ENCODE results near the gene ENTPD2.
"Not testable (repeated sequence)": the region's sequence is repeated elsewhere in the genome, so short reads cannot be mapped to it uniquely, and the experiment has no call there.

Gene ENTPD2

DNA sequence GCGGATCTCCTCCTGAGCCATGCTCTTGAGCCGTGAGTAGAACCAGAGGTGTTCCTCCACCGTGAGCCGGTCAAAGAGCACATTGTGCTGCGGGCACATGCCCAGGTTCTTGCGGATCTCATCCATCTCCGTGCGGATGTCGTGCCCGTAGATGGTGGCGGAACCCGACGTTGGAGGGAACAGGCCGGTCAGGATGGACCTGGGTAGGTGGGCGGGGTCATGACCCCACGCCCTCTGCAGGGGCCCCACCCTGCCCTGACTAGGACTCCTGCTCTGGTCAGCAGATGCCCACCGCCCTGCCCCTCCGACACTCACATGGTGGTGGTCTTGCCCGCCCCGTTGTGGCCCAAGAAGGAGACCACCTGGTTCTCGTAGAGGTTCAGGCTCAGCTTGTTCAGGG, 37.9 kb downstream of the ENTPD2 start:
- no peak for DNase-seq (ENCODE audit: low read depth)

DNA sequence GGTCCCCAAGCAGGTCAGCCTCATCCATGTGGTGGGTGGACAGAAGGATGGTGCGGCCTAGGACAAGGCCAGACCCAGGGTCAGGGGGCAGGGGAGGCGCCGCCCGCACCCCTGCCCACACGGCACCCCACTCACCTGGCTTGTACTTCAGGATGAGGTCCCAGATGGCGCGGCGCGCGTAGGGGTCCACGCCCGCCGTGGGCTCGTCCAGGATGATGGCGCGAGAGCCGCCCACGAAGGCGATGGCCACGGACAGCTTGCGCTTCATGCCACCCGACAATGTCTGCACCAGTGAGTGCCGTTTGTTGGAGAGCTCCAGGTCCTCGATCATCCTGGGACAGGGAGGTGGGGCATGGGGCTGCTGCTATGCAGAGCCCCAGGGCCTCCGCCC, 38.3 kb downstream of the ENTPD2 start:
- DNase-seq (ENCODE audit: low read depth): no peak

GRCh38 chr9:137014776-137015539, 38.9 kb downstream of the ENTPD2 start:
- DNase-seq (ENCODE audit: low read depth): no peak

- no peak for DNase-seq (ENCODE audit: low read depth)
These were observed 39.7 kb downstream of the ENTPD2 start for GRCh38 chr9:137014166-137014565.

GRCh38 chr9:137013571-137013940, 40.3 kb downstream of the ENTPD2 start:
- no peak for DNase-seq (ENCODE audit: low read depth)

DNA sequence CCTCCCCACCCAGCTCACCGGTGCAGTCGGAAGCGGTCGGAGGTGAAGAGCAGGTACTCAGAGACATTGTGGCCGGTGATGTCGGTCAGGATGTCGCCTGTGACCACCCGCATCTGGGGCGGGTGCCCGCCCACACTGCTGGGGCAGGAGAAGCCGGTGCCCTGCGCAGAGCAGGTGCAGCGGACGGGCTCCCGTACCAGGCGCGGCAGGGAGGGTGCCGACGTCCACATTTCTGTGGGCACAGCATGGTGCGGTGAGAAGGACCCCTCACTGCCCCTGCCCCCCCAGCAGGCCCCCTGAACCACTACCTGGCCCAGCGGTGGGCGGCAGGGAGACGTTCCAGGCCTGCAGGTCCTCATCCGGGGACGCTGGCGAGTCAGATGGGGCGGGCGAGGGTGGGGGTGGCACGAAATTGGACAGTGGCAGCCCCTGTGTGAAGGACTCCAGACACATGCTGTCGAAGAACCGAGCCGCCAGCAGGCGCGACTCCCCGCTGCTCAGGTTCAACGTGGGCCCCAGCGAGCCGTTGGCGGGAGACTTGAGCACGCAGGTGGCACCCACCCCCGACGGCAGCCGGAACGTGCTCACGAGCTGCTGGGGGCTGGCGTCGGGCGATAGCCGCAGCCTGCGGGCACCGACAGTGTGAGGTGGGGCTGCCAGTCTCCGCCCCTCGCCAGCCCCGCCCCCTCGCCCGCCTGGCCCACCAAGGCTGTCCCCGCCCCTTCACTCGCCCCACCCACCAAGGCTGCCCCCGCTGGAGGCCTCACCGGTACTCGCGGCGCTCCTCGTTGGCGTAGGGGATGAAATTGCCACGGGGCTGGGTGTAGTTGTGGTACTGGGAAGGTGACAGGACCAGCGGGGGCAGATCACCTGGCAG, 40.9 kb downstream of the ENTPD2 start:
- DNase-seq (ENCODE audit: low read depth): no peak

DNA sequence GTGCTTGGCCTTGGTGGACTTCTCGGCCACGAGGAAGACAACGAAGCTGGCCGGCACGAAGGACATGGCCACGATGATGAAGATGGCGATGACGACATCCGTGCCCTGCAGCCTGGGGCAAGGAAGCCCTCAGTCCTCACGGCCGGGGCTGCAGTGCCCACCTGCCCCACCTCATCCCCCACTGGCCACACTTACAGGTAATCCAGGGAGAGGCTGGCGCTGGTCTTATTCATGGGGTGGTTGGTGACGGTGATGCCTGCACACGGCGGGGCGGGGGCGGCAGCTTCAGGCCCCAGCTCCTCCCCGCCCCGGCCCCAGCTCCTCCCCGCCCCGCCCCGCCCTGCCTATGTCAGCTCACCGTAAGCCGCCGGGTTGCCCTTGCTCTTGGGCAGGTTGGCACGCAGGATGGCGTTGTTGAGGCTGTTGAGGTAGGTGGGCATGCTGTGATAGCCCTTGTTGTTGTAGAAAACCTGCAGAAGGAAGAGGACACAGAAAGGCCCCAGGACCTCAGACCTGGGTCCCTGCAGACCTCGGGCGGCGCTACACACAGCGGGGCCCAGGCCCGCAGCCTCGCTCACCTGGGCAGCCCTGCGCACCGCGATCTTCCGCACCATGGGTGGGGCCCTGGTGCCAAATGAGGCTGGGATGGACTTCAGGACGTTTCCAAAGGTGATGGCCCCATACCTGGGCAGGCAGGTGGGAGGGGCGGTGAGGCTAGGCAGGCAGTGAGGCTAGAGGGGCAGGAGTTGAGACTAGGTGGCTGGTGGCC, 41.8 kb downstream of the ENTPD2 start:
- no peak for DNase-seq (ENCODE audit: low read depth)

DNA sequence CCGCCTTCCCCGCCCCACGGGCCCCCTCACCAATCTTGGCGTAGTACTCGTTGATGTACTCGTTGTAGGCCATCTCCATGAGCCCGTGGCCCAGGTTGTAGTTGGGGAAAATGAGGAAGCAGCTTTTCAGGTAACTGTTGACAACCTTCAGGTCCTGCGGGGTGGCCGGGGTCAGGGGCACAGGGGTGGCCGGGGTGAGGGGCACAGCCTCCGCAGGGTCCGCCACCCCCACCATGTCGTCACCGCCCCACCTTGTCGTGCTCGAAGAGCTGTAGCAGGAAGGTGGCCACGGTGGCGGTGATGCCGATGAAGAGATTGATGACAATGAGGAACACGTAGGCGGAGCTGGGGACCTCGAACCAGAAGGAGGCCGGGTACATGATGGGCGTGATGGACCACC, 42.7 kb downstream of the ENTPD2 start:
- no peak for DNase-seq (ENCODE audit: low read depth)

- DNase-seq (ENCODE audit: low read depth): no peak
These were observed 43.7 kb downstream of the ENTPD2 start for GRCh38 chr9:137009938-137010732.

DNA sequence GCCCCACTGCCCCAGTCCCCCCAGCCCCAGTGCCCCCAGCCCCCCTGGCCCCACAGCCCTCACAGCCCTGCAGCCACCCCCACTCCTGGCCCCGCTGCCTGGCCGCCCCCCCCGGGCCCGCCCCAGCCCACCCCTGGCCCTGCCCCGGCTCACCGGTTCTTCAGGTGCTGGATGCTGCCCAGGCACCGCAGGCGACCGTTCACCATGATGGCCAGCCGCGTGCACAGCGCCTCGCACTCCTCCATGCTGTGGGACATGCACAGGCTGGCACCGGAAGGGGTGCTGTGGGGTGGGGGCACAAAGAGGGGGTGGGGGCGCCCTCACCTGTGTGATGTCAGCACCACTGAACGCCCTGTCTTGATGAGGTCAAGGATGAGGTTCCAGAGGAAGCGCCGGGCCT, 44.6 kb downstream of the ENTPD2 start:
- no peak for DNase-seq (ENCODE audit: low read depth)

DNA sequence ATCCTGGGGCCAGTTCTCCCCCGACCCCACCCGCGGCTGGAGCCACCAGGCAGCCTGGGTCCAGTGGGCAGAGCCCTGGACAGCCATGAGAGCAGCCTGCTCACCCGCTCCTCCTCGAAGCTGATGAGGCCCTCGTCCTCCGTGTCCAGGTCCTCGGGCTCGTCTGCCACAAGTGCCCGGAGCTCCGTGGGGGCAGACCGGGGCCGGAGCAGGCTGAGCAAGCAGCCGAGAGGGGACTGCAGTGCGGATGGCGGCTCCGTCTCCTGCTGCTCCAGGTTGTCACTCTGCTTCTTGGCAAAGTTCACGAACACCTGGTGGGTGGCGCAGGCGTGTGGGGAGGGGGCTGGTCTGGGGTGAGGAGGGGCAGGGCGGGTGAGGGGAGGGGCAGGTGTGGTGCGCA, 45.5 kb downstream of the ENTPD2 start:
- no peak for DNase-seq (ENCODE audit: low read depth)

- DNase-seq (ENCODE audit: low read depth): no peak
These were observed 46.0 kb downstream of the ENTPD2 start for GRCh38 chr9:137007816-137008270.

GRCh38 chr9:137007108-137007815, 46.6 kb downstream of the ENTPD2 start:
- no peak for DNase-seq (ENCODE audit: low read depth)

DNA sequence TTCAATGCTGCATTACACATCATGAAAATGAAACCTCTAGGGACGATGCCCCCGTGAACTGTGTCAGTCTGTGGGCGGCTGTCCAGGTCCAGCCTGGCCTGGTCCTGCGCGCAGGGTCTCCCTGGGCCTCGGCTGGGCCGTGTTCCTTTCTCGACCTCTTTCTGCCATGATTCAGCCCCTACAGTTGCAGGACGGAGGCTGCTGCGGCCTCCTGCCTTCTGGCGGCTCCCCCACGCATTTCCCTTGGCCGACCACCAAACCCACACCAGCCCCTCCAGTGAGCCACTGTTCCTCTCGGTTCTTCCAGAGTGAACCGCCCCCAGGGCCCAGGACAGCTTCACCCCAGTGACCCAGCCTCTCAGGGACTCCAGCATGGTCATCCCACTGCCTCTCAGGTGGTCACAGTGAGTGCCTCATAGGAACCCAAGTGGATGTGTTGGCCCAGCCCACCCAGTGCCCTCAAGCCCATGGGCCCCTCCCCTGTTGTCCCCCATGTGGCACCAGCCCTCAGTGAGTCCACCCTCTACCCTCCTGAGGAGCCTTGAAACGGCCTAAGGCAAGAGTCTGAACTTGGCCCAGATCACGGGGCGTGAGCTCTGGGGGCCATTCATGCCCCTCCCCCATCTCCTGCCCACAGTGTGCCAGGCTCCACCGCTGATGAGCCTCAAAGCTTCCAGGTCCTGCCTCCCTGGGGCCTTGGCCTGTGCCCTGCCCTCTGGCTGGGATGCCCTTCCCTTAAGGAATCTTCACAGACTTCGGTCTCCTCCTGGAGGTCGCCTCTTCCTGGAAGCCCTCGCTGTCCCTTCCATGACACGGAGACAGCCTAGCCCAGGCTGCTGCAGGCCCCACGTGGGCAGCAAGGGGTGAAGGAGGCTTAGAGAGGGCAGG, 47.5 kb downstream of the ENTPD2 start:
- no peak for DNase-seq (ENCODE audit: low read depth)

DNA sequence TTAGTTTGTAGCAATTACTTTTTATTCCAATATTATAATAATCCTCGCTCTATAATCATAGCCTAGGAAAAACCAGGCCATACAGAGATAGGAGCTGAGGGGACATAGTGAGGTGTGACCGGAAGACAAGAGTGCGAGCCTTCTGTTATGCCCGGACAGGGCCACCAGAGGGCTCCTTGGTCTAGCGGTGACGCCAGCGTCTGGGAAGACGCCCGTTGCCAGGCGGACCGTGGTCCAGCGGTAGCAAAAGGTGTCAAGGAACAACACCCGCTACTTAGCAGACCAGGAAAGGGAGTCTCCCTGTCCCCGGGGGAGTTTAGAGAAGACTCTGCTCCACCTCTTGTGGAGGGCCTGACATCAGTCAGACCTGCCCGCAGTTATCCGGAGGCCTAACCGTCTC, 49.6 kb downstream of the ENTPD2 start:
- DNase-seq (ENCODE audit: low read depth): not testable (repeated sequence)

DNA sequence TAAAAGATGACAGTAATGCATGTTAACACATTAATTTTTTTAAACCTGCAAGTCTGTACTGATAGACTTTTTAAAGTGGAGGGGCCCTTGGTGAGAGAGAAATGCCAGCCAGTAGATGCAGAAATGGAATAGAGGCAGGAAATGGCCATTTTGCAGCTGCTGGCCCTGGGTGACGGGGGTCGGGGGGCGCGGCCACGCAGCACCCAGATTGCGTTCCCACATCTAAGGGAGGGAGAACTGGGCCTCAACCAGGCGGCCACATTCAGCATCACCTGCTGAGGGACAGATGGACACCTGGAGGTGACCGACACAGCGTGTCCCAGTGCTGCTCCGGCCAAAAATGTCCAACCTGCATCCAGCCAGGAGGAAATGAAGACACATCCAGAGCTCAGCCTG, 51.2 kb downstream of the ENTPD2 start:
- DNase-seq (ENCODE audit: low read depth): no peak

DNA sequence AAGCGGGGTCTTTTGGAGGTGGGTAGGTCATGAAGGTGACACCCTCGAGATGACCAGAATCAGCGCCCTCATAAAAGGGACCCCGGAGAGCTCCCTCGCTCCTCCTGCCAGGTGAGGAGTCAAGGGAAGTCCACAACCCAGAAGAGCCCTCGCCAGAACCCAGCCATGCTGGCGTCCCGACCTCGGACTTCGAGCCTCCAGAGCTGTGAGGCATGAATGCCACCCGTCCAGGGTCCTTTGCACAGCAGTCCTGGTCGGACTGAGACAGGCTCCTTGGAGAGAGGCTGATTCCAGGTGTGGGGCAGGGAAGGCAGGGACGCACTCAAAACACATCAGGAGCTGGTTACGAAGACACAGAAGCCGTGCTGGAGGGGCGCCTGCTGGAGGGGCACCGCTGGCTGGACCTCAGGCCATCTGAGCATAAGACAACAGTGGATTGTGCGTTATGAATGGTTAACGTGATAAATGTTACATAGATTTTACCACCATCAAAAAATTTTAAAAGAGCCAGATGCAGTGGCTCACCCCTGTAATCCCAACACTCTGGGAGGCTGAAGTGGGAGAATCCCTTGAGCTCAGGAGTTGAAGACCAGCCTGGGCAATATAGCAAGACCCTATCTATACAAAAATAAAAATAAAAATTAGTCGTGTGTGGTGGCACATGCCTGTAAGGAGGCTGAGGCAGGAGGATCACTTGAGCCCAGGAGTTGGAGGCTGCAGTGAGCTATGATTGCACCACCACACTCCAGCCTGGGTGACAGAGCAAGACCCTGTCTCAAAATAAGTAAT, 51.8 kb downstream of the ENTPD2 start:
- no peak for DNase-seq (ENCODE audit: low read depth)

DNA sequence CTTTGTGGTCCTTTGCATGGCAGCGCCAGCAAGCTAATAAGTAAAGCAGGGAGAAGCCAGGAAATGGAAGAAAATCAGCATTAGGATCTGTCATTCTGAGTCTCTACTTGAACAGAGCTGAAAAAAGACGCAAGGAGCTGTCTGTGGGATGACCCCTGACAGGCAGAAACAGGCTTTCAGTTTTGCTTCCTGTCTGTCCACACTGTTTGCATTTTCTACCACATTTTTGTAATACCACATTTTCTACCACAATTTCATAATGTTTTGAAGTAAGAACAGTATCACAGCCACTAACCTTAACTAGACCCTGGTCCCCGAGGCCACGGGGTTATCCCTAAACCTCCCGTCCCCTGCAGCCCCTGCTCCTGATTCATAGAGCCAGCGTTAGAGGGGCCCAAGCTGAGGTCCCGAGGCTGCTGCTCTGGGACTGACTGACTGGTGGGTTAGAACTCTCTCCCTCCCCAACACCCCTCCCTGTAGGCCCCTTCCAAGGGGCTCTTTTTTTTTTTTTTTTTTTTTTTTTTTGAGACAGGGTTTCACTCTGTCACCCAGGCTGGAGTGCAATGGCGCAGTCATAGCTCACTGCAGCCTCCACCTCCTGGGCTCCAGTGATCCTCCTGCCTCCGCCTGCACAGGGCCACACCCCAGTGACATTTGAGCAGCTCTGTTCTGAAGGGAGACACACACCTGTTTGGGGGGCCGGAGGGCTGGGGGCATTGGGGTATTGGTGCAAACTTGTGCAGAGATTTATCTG, 53.5 kb downstream of the ENTPD2 start:
- DNase-seq (ENCODE audit: low read depth): no peak

All from activated T-cell treated with anti-CD3 and anti-CD28 coated beads for 1 hour (primary cell).